ENCODE measurements around the gene EDC4.
A peak's percentile ranks its signal among the peaks of the same experiment; 100 is the strongest.

EDC4 gene

GRCh38 chr16:67846320-67847063, 26.4 kb upstream of the EDC4 start, which contains the start of gene NUTF2:
TSS of gene NUTF2 (plus strand) at chr16:67846933. CDS start at chr16:67865131, 18,198 bp downstream.
- Histone ChIP-seq H3K4me3 (ENCODE audit: low read depth, low read length) (peak within 1 kb of the TSS; percentile 90), H3K27me3 (ENCODE audit: insufficient read depth, low read depth, severe bottlenecking) (no peaks in the 10 kb centered on the region), H3K9me3 (ENCODE audit: severe bottlenecking) (no peaks in the 10 kb centered on the region), H3K27ac (peak within 1 kb of the TSS; percentile 89), H3K36me3 (peaks cover 53% of the 10 kb centered on the region)
- peak; percentile 98 for DNase-seq
- TF ChIP-seq CTCF (IDR thresholded peaks at IDR 0.05; ENCODE audit: low read depth, low read length): no peak

- Histone ChIP-seq H3K27ac (peak within 1 kb of the TSS; percentile 89), H3K36me3 (peaks cover 55% of the 10 kb centered on the region), H3K4me3 (ENCODE audit: low read depth, low read length) (peak within 1 kb of the TSS; percentile 90), H3K9me3 (ENCODE audit: severe bottlenecking) (no peaks in the 10 kb centered on the region), H3K27me3 (ENCODE audit: insufficient read depth, low read depth, severe bottlenecking) (no peaks in the 10 kb centered on the region)
- no peak for TF ChIP-seq CTCF (IDR thresholded peaks at IDR 0.05; ENCODE audit: low read depth, low read length)
- DNase-seq: no peak
Observed at GRCh38 chr16:67847064-67847861, 25.6 kb upstream of the EDC4 start, which contains the start of gene CENPT. TSS of gene CENPT (minus strand) at chr16:67847693. CDS start at chr16:67833859, 13,834 bp downstream.

GRCh38 chr16:67848118-67848517, 24.7 kb upstream of the EDC4 start:
- peaks cover 63% of the 10 kb centered on the region for H3K36me3 ChIP-seq
- TF ChIP-seq CTCF (IDR thresholded peaks at IDR 0.05; ENCODE audit: low read depth, low read length): no peak
- peak overlapping the region; percentile 90 for H3K4me3 ChIP-seq (ENCODE audit: low read depth, low read length)
- H3K27me3 ChIP-seq (ENCODE audit: insufficient read depth, low read depth, severe bottlenecking): no peaks in the 10 kb centered on the region
- H3K27ac ChIP-seq: peak overlapping the region; percentile 89
- DNase-seq: no peak
- no peaks in the 10 kb centered on the region for H3K9me3 ChIP-seq (ENCODE audit: severe bottlenecking)

- Histone ChIP-seq H3K9me3 (ENCODE audit: severe bottlenecking) (no peaks in the 10 kb centered on the region), H3K36me3 (peaks cover 70% of the 10 kb centered on the region), H3K27me3 (ENCODE audit: insufficient read depth, low read depth, severe bottlenecking) (no peaks in the 10 kb centered on the region), H3K4me3 (ENCODE audit: low read depth, low read length) (no peak overlapping the region), H3K27ac (no peak overlapping the region)
- TF ChIP-seq CTCF (IDR thresholded peaks at IDR 0.05; ENCODE audit: low read depth, low read length): no peak
- DNase-seq: no peak
Observed at GRCh38 chr16:67853670-67854069, 19.2 kb upstream of the EDC4 start.

- peaks cover 61% of the 10 kb centered on the region for H3K36me3 ChIP-seq
- no peak for DNase-seq
- no peak overlapping the region for H3K27ac ChIP-seq
Observed at GRCh38 chr16:67855789-67856188, 17.1 kb upstream of the EDC4 start.

More at GRCh38 chr16:67855789-67856188, 17.1 kb upstream of the EDC4 start:
- Histone ChIP-seq H3K27me3 (ENCODE audit: insufficient read depth, low read depth, severe bottlenecking) (no peaks in the 10 kb centered on the region), H3K4me3 (ENCODE audit: low read depth, low read length) (no peak overlapping the region), H3K9me3 (ENCODE audit: severe bottlenecking) (no peaks in the 10 kb centered on the region)
- no peak for TF ChIP-seq CTCF (IDR thresholded peaks at IDR 0.05; ENCODE audit: low read depth, low read length)
